Esophagus (tissue), 2 donors: Measurements from ENCODE around the gene RPL11. TPM values are rescaled to one million over a fixed set of nuclear protein-coding genes. Genes with fewer than 3 reads are reported as not detected.

Experiments
- H3K27ac ChIP-seq, 2 donors: one replicate each; pipeline ENCODE4 v1.5.1; 2013; ENCODE audit warnings: low read depth in 2 of 2, mild to moderate bottlenecking in 2 of 2, inconsistent platforms in 1 of 2, low read length in 1 of 2, moderate library complexity in 1 of 2
- H3K27me3 ChIP-seq, 2 donors: one replicate each; pipeline ENCODE4 v1.6.1; 2013; ENCODE audit warnings: low read length in 2 of 2, control low read depth in 1 of 2, mild to moderate bottlenecking in 1 of 2; ENCODE audit not compliant: insufficient read depth in 2 of 2, control insufficient read depth in 1 of 2
- H3K36me3 ChIP-seq, 2 donors: one replicate each; pipeline ENCODE4 v1.6.1; 2013; ENCODE audit warnings: low read length in 1 of 2; ENCODE audit not compliant: control insufficient read depth in 2 of 2, insufficient read depth in 2 of 2
- H3K4me1 ChIP-seq, 2 donors: one replicate each; pipeline ENCODE4 v1.6.1; 2013; ENCODE audit warnings: low read length in 1 of 2; ENCODE audit not compliant: control insufficient read depth in 2 of 2, insufficient read depth in 2 of 2
- H3K4me3 ChIP-seq, 2 donors: one replicate each; pipeline ENCODE4 v1.5.1; 2013; ENCODE audit warnings: low read length in 2 of 2, mild to moderate bottlenecking in 2 of 2, low read depth in 1 of 2, moderate library complexity in 1 of 2
- H3K9me3 ChIP-seq, 2 donors: one replicate each; pipeline ENCODE4 v1.6.1; 2013; ENCODE audit warnings: mild to moderate bottlenecking in 2 of 2, low read depth in 1 of 2, low read length in 1 of 2, moderate library complexity in 1 of 2; ENCODE audit not compliant: control insufficient read depth in 2 of 2, insufficient read depth in 1 of 2
- WGBS, 2 donors: extraction: QIAGEN DNeasy Blood & Tissue Kit; methylation state at CpG; one replicate each; pipeline ENCODE4 v1.1.7; 2013; 5-methylcytosine and 5-hydroxymethylcytosine counted together
- polyA plus RNA-seq, 2 donors: library from polyadenylated mRNA; stranded (reverse); fragments of 200-250 nt; gene quantifications; one replicate each; pipeline ENCODE4 v1.2.3, GENCODE V29; 2013
- donor health status: healthy with polysubstance abuse.
- donor health status: Bipolar disorder and iron deficiency.

Gene RPL11
- polyA plus RNA-seq, 2 donors: 2,294 to 2,445 TPM

GRCh38 chr1:23745515-23745914 lies 53.9 kb downstream of the RPL11 start:
- Histone ChIP-seq H3K27ac (no peak overlapping the region), H3K36me3 (no peaks in the 10 kb centered on the region), H3K4me1 (no peaks in the 10 kb centered on the region), H3K27me3 (no peaks in the 10 kb centered on the region), H3K4me3 (no peak overlapping the region), H3K9me3 (no peaks in the 10 kb centered on the region)
- WGBS, 2 donors: 30 to 31% methylated on average over 1 of the region's 1 CpG

Other genes with a start within 250 kb of the RPL11 start
- gene ASAP3, start 207.6 kb upstream of the RPL11 start, polyA plus RNA-seq: 10 to 100 TPM; 32.0 to 32.8 TPM
- 1 to 10 TPM; 5.4 to 7.4 TPM for gene E2F2, start 160.6 kb upstream of the RPL11 start, polyA plus RNA-seq
- 10 to 100 TPM; 24.4 to 44.2 TPM for gene ID3, start 132.3 kb upstream of the RPL11 start, polyA plus RNA-seq
- 10 to 100 TPM in 1 of 2 donors, 1 to 10 TPM in 1; 9.9 to 15.9 TPM for gene ELOA, start 51.7 kb downstream of the RPL11 start, polyA plus RNA-seq
- gene PITHD1, start 86.6 kb downstream of the RPL11 start, polyA plus RNA-seq: 10 to 100 TPM; 41.3 to 57.2 TPM
- gene LYPLA2, start 99.3 kb downstream of the RPL11 start, polyA plus RNA-seq: 10 to 100 TPM; 44.4 to 63.7 TPM
- 100 to 1,000 TPM in 1 of 2 donors, 10 to 100 TPM in 1; 76.6 to 120 TPM for gene GALE, start 108.9 kb downstream of the RPL11 start, polyA plus RNA-seq
- 10 to 100 TPM; 16.8 to 27.4 TPM for gene HMGCL, start 133.6 kb downstream of the RPL11 start, polyA plus RNA-seq
- gene FUCA1, start 176.5 kb downstream of the RPL11 start, polyA plus RNA-seq: 10 to 100 TPM in 1 of 2 donors, 1 to 10 TPM in 1; 7.3 to 10.2 TPM
- under 1 TPM; 0.01 to 0.02 TPM for gene CNR2, start 221.6 kb downstream of the RPL11 start, polyA plus RNA-seq